ENCODE results near the gene ANKMY1. TPM values are rescaled to one million over a fixed set of nuclear protein-coding genes. Genes with fewer than 3 reads are reported as not detected.
A peak's percentile ranks its signal among the peaks of the same experiment; 100 is the strongest.

ANKMY1 gene
- total RNA-seq, 6 experiments from 2014 or later = 6.6 to 11.0 (median 9.0) TPM

DNA sequence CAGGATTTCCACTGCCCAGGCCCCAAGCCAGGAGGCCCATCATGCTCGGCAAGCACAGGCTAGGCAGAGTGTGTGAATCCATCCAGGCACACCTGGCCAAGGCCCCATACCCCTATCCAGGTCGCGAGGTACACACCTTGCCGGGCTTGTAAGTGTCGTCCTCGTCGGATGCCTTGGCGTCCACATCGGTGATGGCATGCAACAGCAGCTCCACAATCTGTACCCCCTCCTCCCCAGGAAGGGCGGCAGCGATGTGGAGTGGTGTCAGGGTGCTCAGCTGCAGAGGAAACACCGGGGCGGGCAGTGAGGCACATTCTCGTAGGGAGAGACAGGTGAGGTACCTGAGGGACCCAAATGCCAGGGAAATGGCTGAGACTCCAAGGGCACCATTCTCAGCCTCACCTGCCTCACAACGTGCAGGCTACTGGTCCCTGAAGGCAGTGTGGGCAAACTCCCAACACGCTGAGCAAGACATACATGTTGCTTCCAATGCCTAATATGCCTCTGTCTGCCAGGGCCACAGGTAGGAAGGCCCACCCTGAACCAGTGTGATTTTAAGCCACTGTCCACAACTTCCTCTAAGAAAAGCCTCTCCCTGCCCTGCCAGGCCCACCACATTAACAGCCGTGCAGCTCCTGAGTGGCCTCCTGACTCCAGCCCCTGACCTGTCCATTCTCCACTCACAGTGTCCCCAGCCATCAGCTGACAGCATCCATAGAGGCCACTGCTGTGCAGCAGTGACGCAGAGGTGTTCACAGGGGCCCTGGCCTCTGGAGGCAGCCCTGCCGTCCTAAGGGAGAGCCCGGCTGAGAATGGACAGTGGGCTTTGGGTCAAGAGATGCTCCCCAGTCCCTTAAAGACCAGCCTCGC lies 44.9 kb downstream of the ANKMY1 start:
- no peak for ATAC-seq

DNA sequence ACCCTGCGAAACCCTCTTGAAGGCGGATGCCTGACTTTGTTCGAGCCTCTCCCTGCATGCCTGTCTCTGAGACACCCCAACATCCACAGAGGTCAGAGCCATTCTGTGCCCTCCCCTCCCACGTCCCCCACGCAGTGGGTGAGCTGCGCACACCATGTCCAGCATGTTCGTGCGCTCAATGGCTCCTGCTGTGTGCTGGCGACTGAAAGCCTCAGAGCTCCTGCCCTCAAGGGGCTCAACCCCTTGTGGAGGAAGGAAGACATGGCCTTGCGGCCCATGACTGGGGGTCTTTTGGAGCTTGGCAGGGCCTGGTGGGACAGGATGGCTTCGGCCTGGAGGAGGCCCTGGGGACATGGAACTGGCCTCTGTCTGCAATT lies 45.7 kb downstream of the ANKMY1 start:
- H3K27ac ChIP-seq = no peak overlapping the region
- ATAC-seq (no peak), DNase-seq (no peak)

More for the DNA sequence above, 44.9 kb downstream of the ANKMY1 start:
- 88% methylated on average over 2 of the region's 21 CpGs for WGBS (ENCODE audit: insufficient coverage, low coverage, low lambda C conversion rate, missing lambda C conversion rate)
- Histone ChIP-seq H3K4me1 (no peaks in the 10 kb centered on the region), H3K9me3 (no peaks in the 10 kb centered on the region), H3K36me3 (no peaks in the 10 kb centered on the region), H3K27me3 (no peaks in the 10 kb centered on the region), H3K4me3 (no peak overlapping the region), H3K27ac (no peak overlapping the region)
- peak in 1 of 3 donors; percentile 40 for DNase-seq
- TF ChIP-seq, protein P1, sequence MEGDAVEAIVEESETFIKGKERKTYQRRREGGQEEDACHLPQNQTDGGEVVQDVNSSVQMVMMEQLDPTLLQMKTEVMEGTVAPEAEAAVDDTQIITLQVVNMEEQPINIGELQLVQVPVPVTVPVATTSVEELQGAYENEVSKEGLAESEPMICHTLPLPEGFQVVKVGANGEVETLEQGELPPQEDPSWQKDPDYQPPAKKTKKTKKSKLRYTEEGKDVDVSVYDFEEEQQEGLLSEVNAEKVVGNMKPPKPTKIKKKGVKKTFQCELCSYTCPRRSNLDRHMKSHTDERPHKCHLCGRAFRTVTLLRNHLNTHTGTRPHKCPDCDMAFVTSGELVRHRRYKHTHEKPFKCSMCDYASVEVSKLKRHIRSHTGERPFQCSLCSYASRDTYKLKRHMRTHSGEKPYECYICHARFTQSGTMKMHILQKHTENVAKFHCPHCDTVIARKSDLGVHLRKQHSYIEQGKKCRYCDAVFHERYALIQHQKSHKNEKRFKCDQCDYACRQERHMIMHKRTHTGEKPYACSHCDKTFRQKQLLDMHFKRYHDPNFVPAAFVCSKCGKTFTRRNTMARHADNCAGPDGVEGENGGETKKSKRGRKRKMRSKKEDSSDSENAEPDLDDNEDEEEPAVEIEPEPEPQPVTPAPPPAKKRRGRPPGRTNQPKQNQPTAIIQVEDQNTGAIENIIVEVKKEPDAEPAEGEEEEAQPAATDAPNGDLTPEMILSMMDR (IDR thresholded peaks at IDR 0.05) = no peak
- TF ChIP-seq POLR2A (IDR thresholded peaks at IDR 0.05) = no peak
- intact Hi-C loops (cut with DNase I) = no loop called here

DNA sequence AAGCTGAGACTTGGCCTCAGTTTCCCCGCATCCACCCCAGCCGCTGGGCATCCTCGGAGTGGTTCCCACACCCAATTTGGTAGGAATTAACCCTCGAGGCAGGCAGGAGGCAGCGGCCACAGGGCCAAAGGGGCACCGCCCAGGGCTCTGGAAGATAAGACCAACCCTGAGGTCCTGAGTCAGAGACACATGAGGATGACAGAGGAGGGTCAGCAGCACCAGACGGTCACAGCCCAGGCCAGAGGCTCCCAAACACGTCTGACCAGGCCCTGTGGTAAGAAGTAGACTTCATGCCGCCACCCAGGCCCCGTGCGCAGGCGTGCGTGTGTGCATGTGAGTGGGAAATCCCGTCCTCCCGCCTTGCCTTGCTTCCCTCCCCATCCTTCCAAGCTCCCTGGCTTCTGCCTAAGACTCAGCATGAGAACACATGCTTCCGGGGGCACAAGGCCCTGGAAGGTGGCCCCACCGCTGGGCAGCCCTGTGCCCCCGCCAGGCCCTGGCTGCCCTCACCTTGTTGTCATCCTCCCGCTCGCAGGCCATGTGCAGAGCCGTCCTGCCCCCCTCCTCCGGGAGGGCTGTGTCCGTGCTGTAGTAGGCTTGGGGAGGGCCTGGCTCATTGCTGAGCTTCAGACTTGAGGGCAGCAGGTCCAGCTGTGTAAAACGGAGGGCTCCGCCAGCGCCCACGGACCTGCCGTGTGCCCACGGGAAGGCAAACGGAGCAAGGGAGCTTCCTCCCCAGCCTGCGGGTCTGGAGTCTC lies 46.3 kb downstream of the ANKMY1 start:
- peak in 1 of 3 donors; percentile 41 for DNase-seq
- Histone ChIP-seq H3K4me3 (no peak overlapping the region), H3K27ac (no peak overlapping the region), H3K9me3 (no peaks in the 10 kb centered on the region), H3K4me1 (no peaks in the 10 kb centered on the region), H3K27me3 (no peaks in the 10 kb centered on the region), H3K36me3 (no peaks in the 10 kb centered on the region)
- 80% methylated on average over 1 of the region's 31 CpGs for WGBS (ENCODE audit: insufficient coverage, low coverage, low lambda C conversion rate, missing lambda C conversion rate)
- TF ChIP-seq POLR2A (IDR thresholded peaks at IDR 0.05) = no peak
- TF ChIP-seq, protein P1 (IDR thresholded peaks at IDR 0.05) = no peak
- intact Hi-C loops (cut with DNase I) = no loop called here
- ATAC-seq = no peak

More for the DNA sequence above, 45.7 kb downstream of the ANKMY1 start:
- intact Hi-C loops (cut with DNase I) = no loop called here
- TF ChIP-seq POLR2A (IDR thresholded peaks at IDR 0.05) = no peak
- no peaks in the 10 kb centered on the region for H3K9me3 ChIP-seq
- WGBS (ENCODE audit: insufficient coverage, low coverage, low lambda C conversion rate, missing lambda C conversion rate) = 80% methylated on average over 1 of the region's 11 CpGs
- no peaks in the 10 kb centered on the region for H3K4me1 ChIP-seq
- no peaks in the 10 kb centered on the region for H3K36me3 ChIP-seq
- no peak overlapping the region for H3K4me3 ChIP-seq
- H3K27me3 ChIP-seq = no peaks in the 10 kb centered on the region

DNA sequence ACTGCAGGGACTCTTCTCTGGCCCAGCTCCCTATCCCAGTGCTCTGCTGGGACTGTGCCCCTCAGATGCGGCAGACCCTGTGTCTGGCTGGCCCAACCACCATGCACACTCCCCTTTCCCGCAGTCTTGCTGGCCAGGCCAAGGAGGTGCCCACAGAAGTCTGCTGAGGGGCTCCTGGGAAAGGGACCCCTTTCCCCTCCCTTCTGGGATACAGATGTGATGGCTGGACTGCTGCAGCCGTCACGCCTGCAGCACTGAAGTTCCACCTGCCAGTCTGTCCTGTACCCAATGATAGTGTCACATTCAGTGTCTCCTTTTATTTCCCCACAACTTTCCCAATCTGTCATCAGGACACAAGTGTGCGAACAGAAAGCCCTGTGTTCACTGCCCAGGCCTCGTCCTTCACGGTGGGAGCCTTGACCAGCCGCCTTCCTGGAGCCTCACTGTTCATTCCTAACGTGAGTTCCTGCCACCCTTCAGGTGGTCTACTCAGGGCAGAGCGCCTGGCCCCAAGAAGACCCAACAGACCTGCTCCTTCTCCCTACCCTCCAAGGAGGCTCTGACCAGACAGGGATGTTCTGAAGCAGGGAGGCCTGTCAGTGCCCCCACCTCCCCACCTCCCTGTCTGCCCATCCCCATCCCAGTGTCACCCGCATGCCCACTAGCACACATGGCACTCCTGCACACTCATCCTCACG lies 47.1 kb downstream of the ANKMY1 start:
- Histone ChIP-seq H3K36me3 (no peaks in the 10 kb centered on the region), H3K27me3 (no peaks in the 10 kb centered on the region), H3K4me3 (no peak overlapping the region), H3K9me3 (no peaks in the 10 kb centered on the region), H3K4me1 (no peaks in the 10 kb centered on the region), H3K27ac (no peak overlapping the region)
- TF ChIP-seq, protein P1 (IDR thresholded peaks at IDR 0.05) = no peak
- TF ChIP-seq POLR2A (IDR thresholded peaks at IDR 0.05) = no peak
- peak in 1 of 3 donors; percentile 23 for DNase-seq
- intact Hi-C loops (cut with DNase I) = no loop called here
- WGBS (ENCODE audit: insufficient coverage, low coverage, low lambda C conversion rate, missing lambda C conversion rate) = 98% methylated on average over 6 of the region's 12 CpGs
- no peak for ATAC-seq
